GM18505 (cell line): ENCODE measurements around the gene GCA.

Source experiments
- ATAC-seq: cut with Tn5 transposase; IDR thresholded peaks from one replicate; pipeline ENCODE4 v1.9.1; 2021; ENCODE audit not compliant: unreplicated experiment
- POLR2A ChIP-seq: IDR thresholded peaks from 4 replicates; pipeline ENCODE4 v1.6.1; 2011; ENCODE audit warnings: borderline replicate concordance; ENCODE audit not compliant: insufficient read depth, insufficient read length; ENCODE audit errors: extremely low read depth

The GCA gene

DNA sequence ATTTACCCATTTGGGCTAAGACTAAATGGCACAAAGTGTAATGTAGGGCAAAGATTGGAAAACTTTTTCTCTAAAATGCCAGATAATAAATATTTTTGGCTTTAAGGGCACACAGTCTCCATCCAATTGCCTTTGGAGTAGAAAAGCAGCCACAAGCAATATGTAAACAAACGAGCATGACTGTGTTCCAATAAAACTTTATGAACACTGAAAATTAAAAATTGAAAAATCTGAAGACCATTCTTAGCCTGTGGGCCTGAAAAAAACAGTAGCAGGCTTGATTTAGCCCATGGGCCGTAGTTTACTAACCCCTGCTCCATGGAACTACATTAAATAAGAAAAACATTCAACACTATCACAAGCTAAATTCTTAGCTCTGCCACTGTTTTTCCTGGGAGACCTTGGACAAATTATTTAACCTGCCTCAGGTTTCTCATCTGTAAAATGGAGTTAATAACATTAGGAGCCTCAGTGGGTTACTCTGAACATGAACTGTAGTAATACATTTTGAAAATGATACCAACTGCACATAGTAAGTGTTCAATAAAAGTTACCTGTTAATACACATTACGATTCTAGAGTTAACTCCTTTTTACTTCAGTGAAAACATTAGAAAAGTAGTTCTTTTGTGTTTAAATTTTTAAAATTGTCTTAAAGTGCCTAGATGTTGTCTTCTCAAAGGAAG, 26.7 kb upstream of the GCA start:
- TF ChIP-seq POLR2A, result no peak
- no peak for ATAC-seq

DNA sequence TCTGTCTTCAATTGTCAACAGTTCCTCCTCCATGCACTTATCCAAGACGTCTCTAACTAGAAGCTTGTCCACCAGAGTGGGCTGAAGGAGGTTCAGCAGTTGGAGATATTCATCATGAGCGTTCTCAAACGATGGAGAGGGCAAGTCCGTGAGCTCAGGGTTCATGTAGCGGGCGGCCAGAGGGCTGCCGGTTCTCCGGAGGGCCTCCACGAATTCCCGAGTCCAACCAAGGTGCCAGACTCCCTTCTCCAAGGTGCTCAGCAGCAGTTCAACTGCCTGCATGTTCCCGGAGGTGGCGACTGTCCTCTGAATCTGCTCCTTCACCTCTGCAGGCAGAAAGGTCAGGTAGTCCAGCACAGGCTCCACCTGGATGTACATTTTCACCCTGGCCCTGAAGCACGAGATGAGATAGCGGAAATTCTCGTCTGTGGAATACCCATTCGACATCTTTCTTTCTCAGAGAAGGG, 26.0 kb upstream of the GCA start:
- ATAC-seq, result peak; percentile 10
- TF ChIP-seq POLR2A, result no peak

DNA sequence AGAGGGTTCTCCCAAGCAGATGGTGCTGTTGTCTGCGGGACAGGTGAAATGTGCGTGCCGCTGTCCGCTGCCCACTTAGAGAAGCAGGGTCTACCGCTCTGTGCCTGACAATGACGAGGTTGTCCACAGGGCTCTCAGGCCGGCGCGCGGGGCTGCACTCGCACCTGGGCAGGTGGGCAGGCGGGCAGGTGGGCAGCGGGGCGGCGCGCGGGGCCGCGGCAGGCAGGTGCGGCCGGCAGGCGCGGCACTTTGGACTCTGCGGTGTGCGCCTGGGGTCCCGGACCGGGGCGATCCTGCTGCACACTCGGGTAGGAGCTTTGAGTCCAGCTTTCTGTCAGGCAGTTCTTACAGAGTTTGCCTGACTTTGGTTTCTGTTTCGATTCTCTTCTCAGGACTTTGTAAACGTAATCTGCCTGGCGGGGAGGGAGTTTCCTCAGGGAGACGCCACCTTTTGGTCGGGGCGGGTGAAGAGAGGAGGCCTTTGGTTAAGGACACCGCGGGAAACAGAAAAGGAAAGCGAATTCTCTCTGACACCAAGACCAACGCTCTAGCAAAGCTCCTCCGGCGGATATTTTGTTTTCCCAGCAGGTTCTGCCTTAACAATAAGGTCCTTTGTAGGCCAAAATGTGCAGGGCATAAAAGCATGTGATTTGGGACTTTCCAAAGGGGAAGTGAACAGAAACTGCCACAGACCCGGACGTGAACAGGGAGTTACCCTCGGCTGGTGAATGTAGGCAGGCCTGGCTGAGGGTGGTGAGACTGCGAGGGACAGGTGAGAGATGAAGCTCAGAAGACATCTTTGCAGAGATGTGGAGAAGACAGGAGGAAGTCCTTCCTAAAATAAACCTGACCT, 25.4 kb upstream of the GCA start, which contains the start of gene IFIH1:
Gene IFIH1 (minus strand): TSS at position 357 of the 853 bp plus-strand sequence. CDS start 377 bp downstream, outside the sequence.
- peak; percentile 44 for TF ChIP-seq POLR2A
- peak; percentile 84 for ATAC-seq

DNA sequence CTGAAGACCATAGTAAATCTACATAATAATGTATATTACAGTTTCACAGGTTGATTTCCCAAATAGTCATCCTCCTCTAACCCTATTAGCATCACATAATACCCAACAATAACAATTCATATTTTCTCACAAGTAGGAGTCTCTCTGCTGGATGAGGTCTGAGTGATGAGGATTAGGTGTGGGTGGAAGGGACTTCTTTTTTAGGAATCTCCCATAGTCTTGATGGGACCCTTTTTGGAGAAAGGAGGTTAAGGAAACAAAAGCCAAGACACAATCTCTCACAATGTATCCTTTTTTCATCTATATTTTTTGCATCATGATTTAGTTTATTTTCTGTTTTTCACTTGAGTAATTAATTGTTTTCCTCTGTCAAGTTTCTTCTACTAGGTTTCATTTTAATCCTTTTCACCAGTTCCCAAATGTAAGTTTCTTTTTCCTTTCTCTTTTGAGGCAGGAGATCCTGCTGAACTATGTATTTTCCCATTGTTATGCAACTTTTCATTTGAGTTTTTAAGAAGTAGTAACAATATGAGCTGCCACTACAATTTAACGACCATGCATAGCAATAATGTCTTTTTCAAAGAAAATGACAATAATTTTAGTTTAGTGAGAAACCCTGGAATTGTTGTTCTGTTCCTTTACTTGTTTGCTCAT, 22.9 kb upstream of the GCA start:
- ATAC-seq, result no peak
- TF ChIP-seq POLR2A, result no peak

DNA sequence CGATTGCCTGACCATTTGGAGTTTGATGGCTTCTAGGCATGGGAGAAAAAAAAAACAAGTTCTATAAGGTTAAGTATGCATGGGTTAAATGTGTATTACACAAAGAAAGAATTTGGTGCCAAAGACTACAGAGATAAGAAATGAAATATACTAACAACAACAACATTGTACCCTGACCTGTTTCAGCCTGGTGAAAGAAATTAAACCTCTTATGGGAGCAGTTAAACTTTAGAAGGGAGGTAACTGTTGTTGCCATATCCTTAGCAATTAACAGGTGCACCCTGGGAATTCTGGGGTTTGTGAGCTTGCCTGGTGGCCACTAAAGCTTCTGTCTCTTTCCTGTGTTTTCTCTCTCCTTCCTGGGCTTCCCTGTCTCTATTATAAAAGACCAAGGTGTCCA, 19.0 kb upstream of the GCA start:
- ATAC-seq, result no peak
- no peak for TF ChIP-seq POLR2A

DNA sequence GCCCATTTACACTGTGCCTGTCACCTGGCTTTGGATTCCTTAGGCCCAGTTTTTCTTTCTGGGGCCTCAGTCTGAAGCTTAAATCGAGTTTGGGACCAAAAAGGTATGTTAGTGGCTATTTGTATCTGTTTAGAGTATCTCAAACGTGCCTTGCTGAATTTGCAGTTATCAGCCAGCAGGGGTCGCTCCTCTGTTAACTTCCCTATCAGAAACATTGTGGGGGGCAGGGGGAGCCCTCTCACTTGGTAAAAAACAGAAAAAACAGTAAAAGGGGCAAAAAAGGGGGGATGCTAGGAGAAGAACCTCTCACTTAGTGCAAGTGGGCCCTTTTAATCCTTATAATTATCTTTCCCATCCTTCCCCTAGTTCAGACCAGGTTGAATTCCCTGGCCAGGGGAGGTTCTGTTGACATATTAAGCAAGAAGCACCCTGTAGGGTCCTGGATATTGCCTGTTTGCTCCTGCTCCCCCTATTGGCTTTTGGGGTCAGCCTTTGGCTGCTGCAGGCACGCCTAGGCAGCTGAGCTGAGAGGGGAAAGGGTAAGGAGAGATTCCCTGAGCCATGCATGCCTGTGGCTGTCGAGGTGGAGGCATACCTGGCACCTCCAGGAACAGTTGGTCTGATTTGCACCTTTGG, 16.7 kb upstream of the GCA start:
- TF ChIP-seq POLR2A, result no peak
- ATAC-seq, result no peak

DNA sequence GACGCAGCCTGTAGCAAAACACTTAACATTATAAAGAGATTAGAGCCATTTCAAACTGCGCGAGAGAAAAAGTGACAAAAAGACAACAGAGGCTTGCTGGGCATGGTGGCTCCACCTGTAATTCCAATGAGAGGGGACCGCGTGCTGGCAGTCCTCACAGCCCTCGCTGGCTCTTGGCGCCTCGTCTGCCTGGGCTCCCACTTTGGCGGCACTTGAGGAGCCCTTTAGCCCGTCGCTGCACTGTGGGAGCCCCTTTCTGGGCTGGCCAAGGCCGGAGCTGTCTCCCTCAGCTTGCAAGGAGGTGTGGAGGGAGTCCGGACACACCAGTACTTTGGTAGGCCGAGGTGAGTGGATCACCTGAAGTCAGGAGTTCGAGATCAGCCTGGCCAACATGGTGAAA, 16.1 kb upstream of the GCA start:
- ATAC-seq, result no peak
- no peak for TF ChIP-seq POLR2A

DNA sequence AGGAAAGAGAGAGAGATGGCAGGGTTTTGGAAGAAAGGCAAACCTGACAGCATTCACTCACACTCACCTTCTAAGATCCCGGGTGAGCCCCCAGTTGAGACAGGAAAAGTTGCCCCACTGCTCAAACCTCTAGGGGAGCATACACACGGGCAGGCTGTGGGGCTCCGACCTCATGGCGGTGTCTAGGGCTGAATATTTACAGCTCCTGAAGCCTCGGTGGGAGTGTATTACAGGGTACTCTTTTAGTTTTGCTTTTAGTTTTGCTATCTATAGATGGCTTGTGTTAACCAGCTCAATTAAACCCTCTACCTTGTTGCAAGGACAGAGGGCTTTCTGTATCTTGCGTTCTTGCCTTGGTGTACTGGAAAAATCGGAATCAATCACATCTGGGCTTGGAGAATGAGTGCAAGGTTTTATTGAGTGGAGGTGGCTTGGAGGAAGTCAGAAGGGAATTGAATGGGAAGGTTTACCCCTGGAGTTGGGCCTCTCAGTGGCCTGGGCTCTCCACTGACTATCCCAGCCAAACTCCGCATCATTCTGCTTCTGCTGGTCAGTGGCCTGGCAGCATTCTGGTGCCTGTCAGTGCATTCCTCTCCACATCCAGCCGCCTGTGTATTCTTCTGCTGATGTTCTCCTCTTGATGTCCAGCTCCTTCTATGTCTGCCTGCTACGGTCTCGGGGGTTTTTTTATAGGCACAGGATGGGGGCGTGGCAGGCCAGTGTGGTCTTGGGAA, 15.3 kb upstream of the GCA start:
- TF ChIP-seq POLR2A, result no peak
- ATAC-seq, result peak; percentile 81

DNA sequence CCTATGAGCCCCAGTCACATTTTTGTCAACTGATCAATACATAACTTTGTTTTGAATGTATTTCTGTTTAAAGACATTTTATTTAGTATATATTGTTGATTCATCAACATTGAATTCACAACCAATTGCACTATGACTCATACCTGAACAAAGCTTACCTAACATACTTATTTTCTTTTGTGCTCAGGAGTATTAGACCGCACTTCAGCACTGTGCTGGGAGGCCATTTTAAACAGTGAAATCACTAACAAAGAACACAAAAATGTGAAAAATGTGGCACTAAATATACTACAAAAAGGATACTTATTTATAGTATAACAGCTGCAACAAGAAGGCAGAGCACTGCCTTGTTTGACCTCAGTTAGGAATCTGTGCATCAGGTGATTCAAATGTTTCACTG, 13.1 kb upstream of the GCA start:
- no peak for ATAC-seq
- TF ChIP-seq POLR2A, result no peak

DNA sequence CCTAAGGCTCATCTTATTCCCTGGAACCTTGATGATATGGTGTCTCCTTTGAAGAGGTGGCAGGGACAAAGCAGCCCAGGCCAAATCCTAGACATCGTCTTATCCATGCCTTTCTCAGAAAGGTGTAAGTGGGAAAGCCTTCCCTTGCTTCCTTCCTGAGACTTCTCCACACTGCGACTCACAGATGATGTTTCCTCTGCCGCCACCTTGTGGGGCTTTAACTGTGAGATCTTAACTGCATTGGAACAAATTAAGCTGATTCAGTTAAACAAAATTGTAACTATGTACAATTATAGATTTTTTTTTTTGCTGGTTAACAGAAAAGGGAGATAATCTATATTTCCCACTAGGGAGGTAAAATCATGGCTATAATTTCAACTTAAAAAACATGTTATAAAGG, 10.0 kb upstream of the GCA start:
- peak; percentile 52 for ATAC-seq
- no peak for TF ChIP-seq POLR2A

DNA sequence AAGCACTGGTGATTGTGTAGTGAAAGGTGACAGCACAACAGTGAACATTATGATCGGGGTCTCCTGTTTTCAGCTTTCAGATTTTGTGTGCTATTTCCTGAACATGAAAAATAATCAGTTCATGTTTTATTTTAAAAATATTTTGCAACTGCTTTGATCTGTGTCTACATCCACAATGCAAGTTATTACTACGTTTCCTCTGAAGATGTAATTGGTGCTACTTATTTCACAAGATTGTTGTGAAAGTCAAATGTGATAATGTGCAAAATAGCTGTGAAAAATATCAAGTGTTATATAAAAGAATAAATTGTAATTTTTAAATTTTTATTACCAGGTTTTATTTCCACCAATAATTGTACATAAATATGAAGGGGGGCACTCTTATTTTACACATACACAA, 6.1 kb upstream of the GCA start:
- no peak for TF ChIP-seq POLR2A
- no peak for ATAC-seq

DNA sequence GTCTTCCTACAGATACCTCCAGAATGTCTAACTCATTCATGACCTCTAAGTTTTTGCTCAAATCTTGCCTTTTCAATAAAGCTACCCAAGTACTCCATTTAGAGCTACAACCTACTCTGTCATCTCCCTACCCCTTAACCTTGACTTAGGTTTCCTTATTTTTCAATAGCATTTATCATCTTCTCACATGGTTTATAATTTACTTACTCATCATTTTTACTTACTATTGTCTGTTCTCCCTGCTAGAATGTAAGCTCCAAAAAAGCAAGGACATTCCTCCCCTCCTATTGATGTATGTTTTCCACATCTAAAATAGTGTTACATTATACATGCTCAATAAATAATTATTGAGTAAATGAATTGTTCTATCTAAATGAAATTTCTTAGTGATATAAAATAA, 3.1 kb upstream of the GCA start:
- no peak for TF ChIP-seq POLR2A
- no peak for ATAC-seq
